NCI-H2196 (cell line): ENCODE data around the gene GPC6.
"Not testable (repeated sequence)": the region's sequence is repeated elsewhere in the genome, so short reads cannot be mapped to it uniquely, and the experiment has no call there.

ENCODE experiments used
- DNase-seq: peaks from one replicate; lab custom pipeline; 2025; ENCODE audit not compliant: unreplicated experiment; lab: John Stamatoyannopoulos, UW

The GPC6 gene

GRCh38 chr13:94182185-94182761 lies 955.7 kb downstream of the GPC6 start:
- no peak for DNase-seq

DNA sequence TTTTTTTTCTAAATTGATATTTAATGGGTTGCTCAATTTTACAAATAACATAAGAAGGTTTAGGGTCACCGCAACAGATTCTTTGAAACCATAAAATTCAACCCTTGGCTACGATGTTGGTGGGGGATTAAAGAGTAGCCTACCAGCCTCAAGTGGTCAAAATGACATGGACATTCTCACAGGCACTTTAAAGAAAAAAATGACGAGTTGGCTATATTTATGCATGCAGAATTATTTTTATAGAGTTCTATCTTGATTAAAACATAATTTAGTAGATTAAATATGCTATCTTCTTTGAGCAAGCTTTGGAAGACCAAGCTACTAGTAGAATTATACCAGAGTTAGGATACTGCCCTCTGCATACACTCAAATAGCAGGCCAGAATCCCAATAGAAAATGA lies 959.9 kb downstream of the GPC6 start:
- DNase-seq, result no peak

DNA sequence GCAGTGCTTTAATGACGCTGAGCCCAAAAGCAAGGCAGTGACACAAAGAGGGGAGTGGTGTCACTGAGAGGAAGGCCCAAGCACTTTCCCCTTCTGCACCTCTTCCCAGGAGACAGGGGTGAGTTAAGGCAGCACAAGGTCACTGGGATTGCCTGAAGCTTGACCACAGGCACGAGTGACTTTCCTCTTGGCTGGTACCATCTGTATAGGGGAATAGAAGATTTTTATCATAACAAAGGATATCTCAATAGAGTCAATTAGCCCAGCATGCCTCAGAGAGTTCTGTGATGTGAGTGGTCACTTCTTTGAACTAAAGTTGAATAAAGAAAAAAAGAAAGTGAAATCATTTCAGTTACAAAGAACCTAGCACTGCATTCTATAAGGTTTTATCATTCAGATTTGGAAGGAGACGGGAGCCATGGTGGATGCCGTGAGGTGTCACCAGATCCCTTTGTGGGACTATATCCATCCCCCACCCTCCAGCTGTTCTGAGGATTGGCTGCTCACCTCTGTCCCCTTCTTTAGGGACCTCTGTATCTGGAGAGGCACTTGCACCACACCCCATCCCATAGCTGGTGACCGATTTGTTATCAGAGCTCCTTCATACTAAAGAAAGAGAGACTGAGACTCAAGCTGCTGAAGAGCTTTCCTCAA lies 961.7 kb downstream of the GPC6 start:
- no peak for DNase-seq

GRCh38 chr13:94192431-94192975 lies 965.9 kb downstream of the GPC6 start:
- no peak for DNase-seq

GRCh38 chr13:94195715-94196114 lies 969.1 kb downstream of the GPC6 start:
- DNase-seq, result no peak

- DNase-seq, result no peak
Measured at GRCh38 chr13:94196413-94196812, 969.8 kb downstream of the GPC6 start.

DNA sequence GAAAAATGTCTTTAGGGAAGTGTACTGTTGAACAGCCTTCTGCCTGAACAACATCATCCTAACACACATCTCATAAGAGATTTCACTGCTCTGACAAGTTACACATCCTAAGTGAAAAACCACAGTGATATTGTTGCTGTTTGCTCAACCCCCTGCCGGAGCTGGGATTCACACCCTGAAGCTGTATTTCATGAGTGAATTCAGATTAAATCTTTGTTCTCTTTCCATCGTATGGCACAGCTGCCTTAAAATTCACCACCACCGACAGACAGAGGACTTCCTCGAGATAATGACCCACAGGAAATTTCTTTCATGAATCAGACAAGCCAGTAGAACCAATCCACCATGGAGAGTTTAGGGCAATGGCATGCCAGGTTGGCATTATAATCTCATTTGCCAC lies 972.1 kb downstream of the GPC6 start:
- no peak for DNase-seq

DNA sequence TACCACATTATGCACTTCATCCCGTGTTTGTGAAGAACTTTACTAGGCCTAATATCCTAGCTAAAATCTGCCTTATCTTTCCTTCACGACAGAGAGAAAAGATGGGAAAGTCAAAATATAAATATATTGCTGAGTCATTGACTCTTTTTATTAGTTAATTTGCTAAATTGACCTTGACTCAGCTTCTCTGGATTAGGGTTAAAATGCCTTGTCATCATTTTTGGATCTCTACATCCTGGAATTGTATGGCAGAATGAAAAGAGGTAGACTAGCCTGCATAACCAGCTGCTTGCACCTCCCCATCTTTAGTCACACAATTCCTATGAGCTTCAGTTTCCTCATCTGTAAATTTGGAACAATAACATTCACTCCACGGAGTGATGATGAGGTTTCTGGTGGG lies 972.5 kb downstream of the GPC6 start:
- DNase-seq, result no peak

DNA sequence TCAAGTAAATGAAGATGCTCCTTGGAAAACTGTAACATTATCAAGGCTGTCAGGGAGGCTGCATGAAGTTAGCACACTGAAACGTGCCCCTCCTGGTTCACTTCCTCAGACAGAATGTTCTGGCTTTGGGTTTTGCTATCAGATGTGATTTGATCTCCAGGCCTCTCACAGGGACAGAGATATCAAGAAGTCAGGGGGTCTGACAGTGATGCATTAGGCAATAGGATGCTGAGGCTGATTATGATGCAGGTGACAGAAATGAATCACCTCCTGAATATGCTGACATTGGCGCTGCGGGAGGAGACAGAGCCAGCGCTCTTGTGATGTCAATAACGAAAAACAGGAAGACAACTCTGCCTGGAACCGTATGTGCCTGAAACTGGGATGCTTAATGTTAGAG lies 974.4 kb downstream of the GPC6 start:
- no peak for DNase-seq

DNA sequence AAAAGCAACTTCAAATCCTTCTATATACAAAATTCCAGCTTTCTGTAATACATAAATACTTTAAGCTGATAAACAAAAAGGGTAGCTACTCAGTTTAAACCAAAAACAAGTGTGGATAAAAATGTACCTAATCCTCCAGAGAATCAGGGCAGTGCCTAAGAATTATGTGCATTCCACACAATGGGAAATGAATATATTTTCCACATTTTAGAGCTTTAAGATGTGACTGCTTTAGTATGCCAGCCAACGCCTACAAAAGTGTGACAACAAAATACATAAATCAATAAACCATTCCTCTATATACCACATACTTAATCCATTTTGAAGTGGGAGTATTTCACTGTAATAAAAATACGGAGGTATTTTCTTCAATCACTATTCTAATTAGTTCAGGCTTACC lies 977.6 kb downstream of the GPC6 start:
- no peak for DNase-seq

DNA sequence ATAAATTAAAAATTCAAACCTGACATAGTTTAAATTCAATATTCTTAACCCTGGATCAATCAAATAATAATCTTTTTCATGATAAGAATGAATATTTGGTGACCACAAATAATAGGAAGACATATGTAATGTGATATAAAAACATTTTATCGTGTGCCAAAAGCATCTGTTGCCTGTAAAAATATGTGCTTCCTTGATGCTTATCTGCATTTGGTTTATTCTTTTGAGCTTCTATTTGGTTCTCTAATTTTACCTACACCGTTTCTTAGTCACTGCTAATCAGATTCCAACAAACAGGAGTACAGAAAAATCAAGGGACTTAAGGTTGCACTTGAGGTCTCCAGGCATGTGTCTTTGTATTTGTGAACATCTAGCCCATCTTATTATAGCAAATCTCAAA lies 978.3 kb downstream of the GPC6 start:
- DNase-seq, result no peak

GRCh38 chr13:94205896-94206295 lies 979.3 kb downstream of the GPC6 start:
- DNase-seq, result no peak

DNA sequence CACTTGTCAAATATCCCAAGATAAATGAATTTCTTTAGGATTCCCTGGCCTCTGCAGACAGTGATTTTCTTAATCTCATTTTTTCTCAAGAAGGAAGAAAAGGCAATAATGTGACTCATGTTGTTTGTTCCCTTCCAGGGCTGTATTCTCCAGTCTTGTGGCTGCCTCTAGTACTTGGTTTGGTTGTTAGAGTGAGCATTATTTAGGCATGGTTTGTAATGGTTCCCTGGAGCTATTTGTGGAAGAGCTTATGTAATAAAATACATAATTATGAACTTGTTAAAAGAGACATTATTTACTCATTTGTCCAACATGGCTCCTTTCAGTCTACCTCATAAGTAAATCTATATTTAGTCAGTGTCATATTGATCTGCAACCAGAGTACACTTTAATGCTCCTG lies 982.5 kb downstream of the GPC6 start:
- DNase-seq, result no peak

DNA sequence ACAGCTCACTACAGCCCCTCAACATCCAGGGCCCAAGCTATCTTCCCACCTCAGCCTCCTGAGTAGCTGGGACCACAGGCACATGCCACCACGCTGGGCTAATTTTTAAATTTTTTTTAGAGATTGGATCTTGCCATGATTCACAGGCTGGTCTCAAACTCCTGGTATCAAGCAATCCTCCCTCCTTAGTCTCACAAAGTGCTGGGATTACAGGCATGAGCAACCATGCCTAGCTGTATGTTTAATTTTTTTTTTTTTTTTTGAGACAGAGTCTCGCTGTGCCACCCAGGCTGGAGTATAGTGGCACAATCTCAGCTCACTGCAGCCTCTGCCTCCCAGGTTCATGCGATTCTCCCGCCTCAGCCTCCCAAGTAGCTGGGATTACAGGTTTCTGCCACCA lies 983.3 kb downstream of the GPC6 start:
- DNase-seq, result not testable (repeated sequence)

DNA sequence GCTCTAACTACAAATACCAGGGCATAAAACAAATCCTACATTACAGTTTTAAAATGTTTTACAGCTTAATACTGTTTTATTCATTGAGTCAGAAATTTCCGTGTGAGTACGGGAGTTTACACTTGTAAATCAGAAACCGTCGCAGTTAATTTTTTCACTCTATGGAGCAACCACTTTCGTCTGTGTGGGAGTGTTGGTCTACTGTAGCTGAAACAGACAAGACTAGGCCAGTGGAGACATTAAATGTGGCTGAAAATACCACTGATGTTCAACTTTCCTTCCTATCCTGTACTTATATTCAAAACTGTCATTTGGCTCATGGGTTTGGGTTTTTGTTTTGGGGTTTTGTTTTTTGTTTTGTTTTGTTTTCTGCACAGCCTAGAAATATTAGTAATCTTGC lies 984.2 kb downstream of the GPC6 start:
- no peak for DNase-seq

DNA sequence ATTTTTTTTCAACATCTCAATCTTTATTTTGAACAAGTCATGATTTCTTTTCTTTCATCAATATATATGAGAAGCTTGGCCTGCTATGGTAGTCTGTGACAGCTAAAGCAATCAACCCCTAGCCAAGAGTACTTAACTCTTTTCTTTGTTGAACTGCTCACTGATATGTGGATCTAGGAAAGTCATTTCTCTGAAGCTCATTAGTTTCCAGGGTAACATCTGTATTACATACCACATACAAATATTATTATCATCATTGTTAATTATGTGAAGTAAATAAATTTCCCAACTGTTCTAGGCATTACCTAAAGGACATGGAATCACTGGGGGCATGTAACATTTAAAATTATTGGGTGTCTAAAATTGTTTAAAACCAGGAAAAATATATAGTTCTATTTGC lies 985.6 kb downstream of the GPC6 start:
- DNase-seq, result no peak

GRCh38 chr13:94214121-94214520 lies 987.5 kb downstream of the GPC6 start:
- DNase-seq, result no peak

GRCh38 chr13:94214975-94215374 lies 988.4 kb downstream of the GPC6 start:
- no peak for DNase-seq

GRCh38 chr13:94216476-94216875 lies 989.9 kb downstream of the GPC6 start:
- no peak for DNase-seq

GRCh38 chr13:94217370-94217769 lies 990.8 kb downstream of the GPC6 start:
- DNase-seq, result no peak

- no peak for DNase-seq
Measured at GRCh38 chr13:94218537-94218936, 991.9 kb downstream of the GPC6 start.

GRCh38 chr13:94218951-94219350 lies 992.3 kb downstream of the GPC6 start:
- DNase-seq, result no peak

DNA sequence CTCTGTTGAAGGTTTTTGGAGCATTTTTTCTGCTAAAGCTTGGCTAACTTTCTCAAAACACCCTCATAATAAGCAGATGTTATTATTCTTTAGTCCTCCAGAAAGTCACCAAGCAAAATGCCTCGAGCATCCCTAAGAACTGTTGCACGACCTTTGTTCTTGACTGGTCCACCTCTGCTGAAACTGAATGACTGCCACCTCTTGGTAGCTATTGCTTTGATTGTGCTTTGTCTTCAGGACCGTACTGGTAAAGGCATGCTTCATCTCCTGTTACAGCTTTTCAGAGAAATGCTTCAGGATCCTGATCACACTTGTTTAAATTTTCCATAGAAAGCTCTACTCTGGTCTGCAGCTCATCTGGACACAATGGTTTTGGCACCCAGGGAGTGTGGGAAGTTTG lies 998.1 kb downstream of the GPC6 start:
- no peak for DNase-seq
